C4-2B (cell line): ENCODE measurements around the gene PARD3.
"Not testable (repeated sequence)": the region's sequence is repeated elsewhere in the genome, so short reads cannot be mapped to it uniquely, and the experiment has no call there.

Experiments
- CTCF ChIP-seq: fragments of 450-650 bp; conservative IDR thresholded peaks from 2 replicates; pipeline ENCODE4 v1.5.1; 2017; ENCODE audit warnings: mild to moderate bottlenecking
- ZFX ChIP-seq: fragments of 450-650 bp; IDR thresholded peaks from 2 replicates; pipeline ENCODE4 v1.6.1; 2017

GRCh38 chr10:34750795-34751194 lies 64.3 kb downstream of the PARD3 start:
- TF ChIP-seq CTCF, ZFX: not testable (repeated sequence)
